Neural progenitor cell (in vitro differentiated cells): ENCODE measurements around the gene CAVIN4. TPM values are rescaled to one million over a fixed set of nuclear protein-coding genes. Genes with fewer than 3 reads are reported as not detected.

ENCODE experiments used
- DNase-seq: peaks from one replicate; pipeline ENCODE4 v3.0.0-alpha.2; 2016; ENCODE audit warnings: low spot score
- H2AFZ ChIP-seq: fragments of 200-600 bp; sonication (generic); replicated peaks from 2 replicates; pipeline ENCODE4 v1.6.1; 2016; ENCODE audit warnings: antibody characterized with exemption
- H3F3A ChIP-seq: fragments of 200-600 bp; sonication (generic); 2 replicates; pipeline ENCODE4 v1.6.1; 2016; ENCODE audit warnings: antibody characterized with exemption, low read depth
- H3K27ac ChIP-seq: fragments of 200-600 bp; sonication (generic); 2 replicates; pipeline ENCODE4 v1.5.1; 2016; ENCODE audit warnings: mild to moderate bottlenecking
- H3K27me3 ChIP-seq: fragments of 200-600 bp; sonication (generic); 2 replicates; pipeline ENCODE4 v1.6.1; 2016; ENCODE audit warnings: mild to moderate bottlenecking, moderate library complexity
- H3K36me3 ChIP-seq: fragments of 200-600 bp; sonication (generic); 2 replicates; pipeline ENCODE4 v1.5.1; 2016
- H3K4me1 ChIP-seq: fragments of 200-600 bp; sonication (generic); 2 replicates; pipeline ENCODE4 v1.6.1; 2016; ENCODE audit warnings: mixed run types
- H3K4me2 ChIP-seq: fragments of 200-600 bp; sonication (generic); 2 replicates; pipeline ENCODE4 v1.6.1; 2016
- H3K4me3 ChIP-seq: fragments of 200-600 bp; sonication (generic); 2 replicates; pipeline ENCODE4 v1.5.1; 2016
- H3K79me2 ChIP-seq: fragments of 200-600 bp; sonication (generic); 2 replicates; pipeline ENCODE4 v1.6.1; 2016; ENCODE audit warnings: low read depth
- H3K9ac ChIP-seq: fragments of 200-600 bp; sonication (generic); 2 replicates; pipeline ENCODE4 v1.6.1; 2016
- H3K9me3 ChIP-seq: fragments of 200-600 bp; sonication (generic); 2 replicates; pipeline ENCODE4 v1.5.1; 2016; ENCODE audit warnings: low read depth
- H4K20me1 ChIP-seq: fragments of 200-600 bp; sonication (generic); 2 replicates; pipeline ENCODE4 v1.6.1; 2016; ENCODE audit warnings: low read depth
- H3K27ac Mint-ChIP-seq: 3 replicates; pipeline ENCODE4 v1.8.0; 2021; ENCODE audit warnings: mixed read lengths
- H3K27me3 Mint-ChIP-seq: 2 replicates; pipeline ENCODE4 v1.8.0; 2022; ENCODE audit warnings: low read depth, mild to moderate bottlenecking, inconsistent platforms, moderate library complexity, mixed read lengths; ENCODE audit not compliant: insufficient read depth
- H3K36me3 Mint-ChIP-seq: 3 replicates; pipeline ENCODE4 v1.8.0; 2021; ENCODE audit warnings: mixed read lengths
- H3K4me1 Mint-ChIP-seq: 3 replicates; pipeline ENCODE4 v1.8.0; 2021; ENCODE audit warnings: mixed read lengths
- H3K4me3 Mint-ChIP-seq: 3 replicates; pipeline ENCODE4 v1.8.0; 2021; ENCODE audit warnings: mild to moderate bottlenecking, moderate library complexity, mixed read lengths
- H3K9me3 Mint-ChIP-seq: 3 replicates; pipeline ENCODE4 v1.8.0; 2020; ENCODE audit warnings: mixed read lengths
- CTCF ChIP-seq: fragments of 200-600 bp; sonication (generic); IDR thresholded peaks from 2 replicates; pipeline ENCODE4 v1.5.1; 2017; ENCODE audit warnings: antibody characterized with exemption, mild to moderate bottlenecking
- EZH2 ChIP-seq: fragments of 200-600 bp; sonication (generic); IDR thresholded peaks from 2 replicates; pipeline ENCODE4 v1.6.1; 2017; ENCODE audit warnings: antibody characterized with exemption, mild to moderate bottlenecking, moderate library complexity
- EZH2phosphoT487 ChIP-seq: fragments of 200-600 bp; sonication (generic); IDR thresholded peaks from 2 replicates; pipeline ENCODE4 v1.6.1; 2017; ENCODE audit warnings: antibody characterized with exemption
- total RNA-seq: library from RNA; depleted of rRNA; stranded (reverse); fragments of >200 nt; gene quantifications from 2 replicates; pipeline ENCODE4 v1.2.3, GENCODE V29; 2015; ENCODE audit warnings: low replicate concordance

CAVIN4 gene
- total RNA-seq, 1 donor from 2014 or later: 8.8 TPM

GRCh38 chr9:100580257-100580656, 2.4 kb downstream of the CAVIN4 start:
- Mint-ChIP-seq H3K9me3 (no peaks in the 10 kb centered on the region), H3K4me3 (no peak overlapping the region)

GRCh38 chr9:100581081-100581480, 3.2 kb downstream of the CAVIN4 start:
- H3K4me1 ChIP-seq: no peaks in the 10 kb centered on the region
- Mint-ChIP-seq H3K9me3 (no peaks in the 10 kb centered on the region), H3K36me3 (peaks cover 13% of the 10 kb centered on the region), H3K27me3 (no peaks in the 10 kb centered on the region), H3K4me3 (no peak overlapping the region), H3K27ac (no peak overlapping the region), H3K4me1 (no peaks in the 10 kb centered on the region)
- H3K79me2 ChIP-seq: peaks cover 8% of the 10 kb centered on the region
- H4K20me1 ChIP-seq: peaks cover 31% of the 10 kb centered on the region
- no peak for TF ChIP-seq CTCF
- TF ChIP-seq EZH2phosphoT487: no peak
- TF ChIP-seq EZH2: no peak
- no peaks in the 10 kb centered on the region for H3K9me3 ChIP-seq
- no peak overlapping the region for H3K4me3 ChIP-seq
- H3K27me3 ChIP-seq: no peaks in the 10 kb centered on the region
- DNase-seq: no peak
- peaks cover 17% of the 10 kb centered on the region for H3K36me3 ChIP-seq
- no peaks in the 10 kb centered on the region for H3F3A ChIP-seq
- H3K9ac ChIP-seq: no peak overlapping the region
- H3K27ac ChIP-seq: no peak overlapping the region
- H3K4me2 ChIP-seq: no peak overlapping the region
- no peak overlapping the region for H2AFZ ChIP-seq

More at GRCh38 chr9:100580257-100580656, 2.4 kb downstream of the CAVIN4 start:
- Histone ChIP-seq H4K20me1 (peaks cover 31% of the 10 kb centered on the region), H3K27ac (no peak overlapping the region), H3K9me3 (no peaks in the 10 kb centered on the region), H3K4me1 (no peaks in the 10 kb centered on the region), H3F3A (no peaks in the 10 kb centered on the region), H3K4me2 (no peak overlapping the region), H3K79me2 (peaks cover 8% of the 10 kb centered on the region), H3K4me3 (no peak overlapping the region), H3K9ac (no peak overlapping the region), H3K27me3 (no peaks in the 10 kb centered on the region), H2AFZ (no peak overlapping the region), H3K36me3 (peaks cover 17% of the 10 kb centered on the region)
- Mint-ChIP-seq H3K4me1 (no peaks in the 10 kb centered on the region), H3K27ac (no peak overlapping the region), H3K27me3 (no peaks in the 10 kb centered on the region), H3K36me3 (peaks cover 16% of the 10 kb centered on the region)
- DNase-seq: no peak
- TF ChIP-seq EZH2 (no peak), CTCF (no peak), EZH2phosphoT487 (no peak)

GRCh38 chr9:100581661-100582060, 3.8 kb downstream of the CAVIN4 start:
- no peak overlapping the region for H3K9ac ChIP-seq
- no peaks in the 10 kb centered on the region for H3K9me3 ChIP-seq
- H4K20me1 ChIP-seq: peaks cover 33% of the 10 kb centered on the region
- H2AFZ ChIP-seq: no peak overlapping the region
- no peak overlapping the region for H3K4me3 ChIP-seq
- DNase-seq: no peak
- H3K27me3 ChIP-seq: no peaks in the 10 kb centered on the region
- no peak overlapping the region for H3K4me2 ChIP-seq
- no peaks in the 10 kb centered on the region for H3F3A ChIP-seq
- peaks cover 15% of the 10 kb centered on the region for H3K36me3 ChIP-seq
- Mint-ChIP-seq H3K27me3 (no peaks in the 10 kb centered on the region), H3K4me1 (no peaks in the 10 kb centered on the region), H3K36me3 (peaks cover 15% of the 10 kb centered on the region), H3K9me3 (no peaks in the 10 kb centered on the region), H3K4me3 (no peak overlapping the region), H3K27ac (no peak overlapping the region)
- no peak overlapping the region for H3K27ac ChIP-seq
- H3K79me2 ChIP-seq: peaks cover 8% of the 10 kb centered on the region
- peaks cover under 1% of the 10 kb centered on the region for H3K4me1 ChIP-seq
- TF ChIP-seq CTCF (no peak), EZH2phosphoT487 (no peak), EZH2 (no peak)
